ENCODE data around the gene TUBGCP4.

The TUBGCP4 gene

GRCh38 chr15:43404130-43404529 is 33.2 kb downstream of the TUBGCP4 start:
- no peak for FAIRE-seq

GRCh38 chr15:43406189-43406588 is 35.3 kb downstream of the TUBGCP4 start:
- no peak for FAIRE-seq

GRCh38 chr15:43406808-43407207 is 35.9 kb downstream of the TUBGCP4 start:
- no peak for FAIRE-seq

GRCh38 chr15:43408789-43409188 is 37.9 kb downstream of the TUBGCP4 start:
- no peak for FAIRE-seq

- FAIRE-seq, result no peak
Measured at GRCh38 chr15:43410572-43411214, 39.8 kb downstream of the TUBGCP4 start.

- no peak for FAIRE-seq
Measured at GRCh38 chr15:43412096-43412495, 41.2 kb downstream of the TUBGCP4 start.

- no peak for FAIRE-seq
Measured at GRCh38 chr15:43414196-43414595, 43.3 kb downstream of the TUBGCP4 start.

- FAIRE-seq, result no peak
Measured at GRCh38 chr15:43420435-43420834, 49.5 kb downstream of the TUBGCP4 start.

- FAIRE-seq, result no peak
Measured at GRCh38 chr15:43420876-43421275, 50.0 kb downstream of the TUBGCP4 start.

- FAIRE-seq, result no peak
Measured at GRCh38 chr15:43423793-43424192, 52.9 kb downstream of the TUBGCP4 start.

- no peak for FAIRE-seq
Measured at GRCh38 chr15:43429687-43430086, 58.8 kb downstream of the TUBGCP4 start.

- no peak for FAIRE-seq
Measured at GRCh38 chr15:43433165-43433564, 62.3 kb downstream of the TUBGCP4 start.

- FAIRE-seq, result no peak
Measured at GRCh38 chr15:43433661-43434303, 62.9 kb downstream of the TUBGCP4 start.

GRCh38 chr15:43434446-43434845 is 63.5 kb downstream of the TUBGCP4 start:
- FAIRE-seq, result no peak

GRCh38 chr15:43436395-43436794 is 65.5 kb downstream of the TUBGCP4 start:
- no peak for FAIRE-seq

- no peak for FAIRE-seq
Measured at GRCh38 chr15:43439268-43439667, 68.4 kb downstream of the TUBGCP4 start.

- peak; percentile 37 for FAIRE-seq
Measured at GRCh38 chr15:43440721-43441281, 69.9 kb downstream of the TUBGCP4 start.

- no peak for FAIRE-seq
Measured at GRCh38 chr15:43441316-43441715, 70.4 kb downstream of the TUBGCP4 start.

GRCh38 chr15:43446344-43446743 is 75.4 kb downstream of the TUBGCP4 start:
- FAIRE-seq, result no peak

- FAIRE-seq, result no peak
Measured at GRCh38 chr15:43449981-43450380, 79.1 kb downstream of the TUBGCP4 start.
